ENCODE data around the gene FAM170B. TPM values are rescaled to one million over a fixed set of nuclear protein-coding genes. Genes with fewer than 3 reads are reported as not detected.

Gene FAM170B
- total and polyA plus RNA-seq, 2 of the 4 experiments (the other 2 are of a cell fraction), result not detected

DNA sequence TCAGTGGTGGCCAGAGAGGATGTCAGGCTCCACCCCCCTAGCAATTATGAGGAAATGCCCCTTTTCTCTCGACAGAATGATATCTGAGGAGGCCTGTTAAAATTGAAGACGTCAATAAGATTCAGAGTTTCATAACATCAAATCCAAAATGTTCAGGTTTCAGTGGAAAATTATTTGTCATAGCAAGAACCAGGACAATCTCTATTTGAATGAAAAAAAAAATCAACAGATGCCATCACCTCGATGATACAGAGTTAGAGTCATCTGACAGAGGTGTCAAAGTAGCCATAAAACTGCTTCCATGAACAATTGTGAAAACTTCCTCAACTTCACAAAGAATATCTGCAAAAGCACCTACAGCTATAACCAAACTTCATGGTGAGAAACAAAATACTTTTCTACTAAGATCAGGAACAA is 46.6 kb upstream of the FAM170B start:
- H3K27me3 ChIP-seq (ENCODE audit: control insufficient read depth, insufficient read depth, low read length), result no peaks in the 10 kb centered on the region
- ChIA-PET POLR2A (ENCODE audit: unreplicated experiment) (no interaction called here), CTCF (no interaction called here)
- H3K36me3 ChIP-seq (ENCODE audit: control insufficient read depth, insufficient read depth, low read length), result no peaks in the 10 kb centered on the region
- H3K14ac ChIP-seq (replicated peaks; ENCODE audit: low read depth, low read length), result no peak overlapping the region
- H3K9me1 ChIP-seq (ENCODE audit: insufficient read depth, low read length), result peaks cover 25% of the 10 kb centered on the region
- no peak overlapping the region for H2AFZ ChIP-seq (replicated peaks; ENCODE audit: low read length, poor library complexity)
- no peak overlapping the region for H2BK5ac ChIP-seq (ENCODE audit: low read depth, low read length, poor library complexity, severe bottlenecking)
- no CpG with 5 or more reads among the region's 3 CpGs for WGBS, 2 experiments (ENCODE audit: extremely low coverage in 2 of 2, insufficient read length in 1 of 2)
- no peak overlapping the region for H2BK120ac ChIP-seq (ENCODE audit: low read depth, low read length)
- H4K20me1 ChIP-seq (ENCODE audit: insufficient read depth, low read length), result no peaks in the 10 kb centered on the region
- H3K18ac ChIP-seq (ENCODE audit: low read depth, low read length), result no peak overlapping the region
- no TSS peak for BruUV-seq (replicated peaks)
- no peak overlapping the region for H4K91ac ChIP-seq (ENCODE audit: insufficient read depth, low read depth, low read length)
- no peak overlapping the region for H3K23ac ChIP-seq (ENCODE audit: low read depth, low read length)
- H3K9me3 ChIP-seq (ENCODE audit: control insufficient read depth, insufficient read depth, low read length), result no peaks in the 10 kb centered on the region
- TF ChIP-seq RFX5 (IDR thresholded peaks at IDR 0.05; ENCODE audit: low read depth, low read length) (no peak), MXI1 (IDR thresholded peaks at IDR 0.05; ENCODE audit: borderline replicate concordance, low read depth, low read length) (no peak), FOS (IDR thresholded peaks at IDR 0.05; ENCODE audit: low read depth, low read length) (no peak), MAZ (IDR thresholded peaks at IDR 0.05; ENCODE audit: borderline replicate concordance, low read depth, low read length) (no peak), POLR2A (IDR thresholded peaks at IDR 0.05; ENCODE audit: low read depth, low read length) (no peak), RAD21 (IDR thresholded peaks at IDR 0.05; ENCODE audit: low read length) (no peak), CHD1 (IDR thresholded peaks at IDR 0.05; ENCODE audit: low read depth, low read length) (no peak), MAFK (IDR thresholded peaks at IDR 0.05; ENCODE audit: low read depth, low read length) (no peak), CEBPB (IDR thresholded peaks at IDR 0.05; ENCODE audit: low read depth, low read length) (no peak), CTCF (conservative IDR thresholded peaks at IDR 0.05; ENCODE audit: low read depth, low read length) (no peak), SMC3 (IDR thresholded peaks at IDR 0.05; ENCODE audit: low read depth, low read length) (no peak), BHLHE40 (IDR thresholded peaks at IDR 0.05; ENCODE audit: low read depth, low read length) (no peak), RCOR1 (IDR thresholded peaks at IDR 0.05; ENCODE audit: insufficient replicate concordance, low read length) (no peak), NFE2L2 (IDR thresholded peaks at IDR 0.05; ENCODE audit: low read depth, low read length) (no peak)
- TF ChIP-seq, protein P1, sequence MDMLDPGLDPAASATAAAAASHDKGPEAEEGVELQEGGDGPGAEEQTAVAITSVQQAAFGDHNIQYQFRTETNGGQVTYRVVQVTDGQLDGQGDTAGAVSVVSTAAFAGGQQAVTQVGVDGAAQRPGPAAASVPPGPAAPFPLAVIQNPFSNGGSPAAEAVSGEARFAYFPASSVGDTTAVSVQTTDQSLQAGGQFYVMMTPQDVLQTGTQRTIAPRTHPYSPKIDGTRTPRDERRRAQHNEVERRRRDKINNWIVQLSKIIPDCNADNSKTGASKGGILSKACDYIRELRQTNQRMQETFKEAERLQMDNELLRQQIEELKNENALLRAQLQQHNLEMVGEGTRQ (IDR thresholded peaks at IDR 0.05; ENCODE audit: low read depth, low read length), result no peak
- TF ChIP-seq, protein P2, sequence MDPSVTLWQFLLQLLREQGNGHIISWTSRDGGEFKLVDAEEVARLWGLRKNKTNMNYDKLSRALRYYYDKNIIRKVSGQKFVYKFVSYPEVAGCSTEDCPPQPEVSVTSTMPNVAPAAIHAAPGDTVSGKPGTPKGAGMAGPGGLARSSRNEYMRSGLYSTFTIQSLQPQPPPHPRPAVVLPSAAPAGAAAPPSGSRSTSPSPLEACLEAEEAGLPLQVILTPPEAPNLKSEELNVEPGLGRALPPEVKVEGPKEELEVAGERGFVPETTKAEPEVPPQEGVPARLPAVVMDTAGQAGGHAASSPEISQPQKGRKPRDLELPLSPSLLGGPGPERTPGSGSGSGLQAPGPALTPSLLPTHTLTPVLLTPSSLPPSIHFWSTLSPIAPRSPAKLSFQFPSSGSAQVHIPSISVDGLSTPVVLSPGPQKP (IDR thresholded peaks at IDR 0.05; ENCODE audit: borderline replicate concordance, low read depth, low read length), result no peak
- H3K79me1 ChIP-seq (ENCODE audit: low read depth in 1 of 2, low read length in 2 of 2), result no peaks in the 10 kb centered on the region
- H4K8ac ChIP-seq (ENCODE audit: low read depth in 2 of 2, low read length in 2 of 2), result no peak overlapping the region
- no peak for ATAC-seq (ENCODE audit: low read depth)
- peaks cover 14% of the 10 kb centered on the region for H3K4me1 ChIP-seq (ENCODE audit: control insufficient read depth, insufficient read depth, low read length)
- H2BK15ac ChIP-seq (ENCODE audit: low read depth, low read length), result no peak overlapping the region
- no peak overlapping the region for H4K5ac ChIP-seq (ENCODE audit: low read depth, low read length)
- in situ Hi-C loops (cut with MboI; ENCODE audit: low sequenced_read_pairs), result no loop called here
- H3K9ac ChIP-seq (ENCODE audit: low read depth, low read length), result no peak overlapping the region
- no peak overlapping the region for H3K27ac ChIP-seq (ENCODE audit: insufficient read depth, low read length)
- no peak overlapping the region for H2AK5ac ChIP-seq (ENCODE audit: low read depth, low read length)
- H3K4ac ChIP-seq (ENCODE audit: low read depth, low read length), result no peak overlapping the region
- H3K56ac ChIP-seq (ENCODE audit: extremely low read depth, insufficient read depth, low read length), result no peak overlapping the region
- dilution Hi-C loops (cut with HindIII; ENCODE audit: low sequenced_read_pairs, unreplicated experiment), result no loop called here
- no peak overlapping the region; the same call in 1 of the 2 replicates for H2BK20ac ChIP-seq (ENCODE audit: low read depth, low read length)
- no peak overlapping the region for H3K4me3 ChIP-seq (ENCODE audit: insufficient read depth, low read depth, low read length)
- intact Hi-C loops (cut with micrococcal nuclease), result no loop called here
- H2AK9ac ChIP-seq (replicated peaks; ENCODE audit: low read depth, low read length, poor library complexity), result no peak overlapping the region
- no peak overlapping the region for H3K4me2 ChIP-seq (ENCODE audit: low read depth, low read length)
- no peak for DNase-seq

Measured in IMR-90 (cell line).